H1 (cell line): ENCODE results near the gene APP. TPM values are rescaled to one million over a fixed set of nuclear protein-coding genes. Genes with fewer than 3 reads are reported as not detected.

Source experiments
- CTCF ChIA-PET: fragments of 300-600 bp; sonication (Branson Sonifier 250); formaldehyde crosslinking; loops from one replicate; lab custom pipeline; 2021; ENCODE audit not compliant: partially characterized antibody; lab: Charles Lee
- POLR2A ChIA-PET: fragments of 300-600 bp; sonication (Branson Sonifier 250); formaldehyde crosslinking; loops from one replicate; lab custom pipeline; 2021; ENCODE audit warnings: inconsistent platforms; ENCODE audit not compliant: partially characterized antibody; lab: Charles Lee
- DNase-seq, 2 experiments: peaks; one replicate each; pipeline versions ENCODE4 v3.0.0 to v3.0.0-alpha.2; 2010 to 2022; ENCODE audit warnings: low spot score in 2 of 2, low read depth in 1 of 2, mixed read lengths in 1 of 2
- FAIRE-seq: peaks from 2 replicates; lab custom pipeline; 2011; peaks lifted over from hg19 to GRCh38; lab: Jason Lieb, UNC
- H2AFZ ChIP-seq: 2 replicates; pipeline ENCODE4 v1.8.1; 2012; ENCODE audit warnings: low read length, inconsistent platforms
- H2AK5ac ChIP-seq: 2 replicates; pipeline ENCODE4 v1.6.1; 2013; ENCODE audit warnings: low read depth, low read length
- H2BK120ac ChIP-seq: replicated peaks from 2 replicates; pipeline ENCODE3; 2013; ENCODE audit warnings: low read depth, low read length, inconsistent platforms
- H2BK12ac ChIP-seq: 2 replicates; pipeline ENCODE4 v1.6.1; 2013; ENCODE audit warnings: low read depth, low read length
- H2BK15ac ChIP-seq: 2 replicates; pipeline ENCODE4 v1.6.1; 2013; ENCODE audit warnings: low read length
- H2BK20ac ChIP-seq: 2 replicates; pipeline ENCODE4 v1.6.1; 2013; ENCODE audit warnings: low read length
- H2BK5ac ChIP-seq: 2 replicates; pipeline ENCODE4 v1.6.1; 2013; ENCODE audit warnings: low read depth, low read length
- H3K14ac ChIP-seq: 2 replicates; pipeline ENCODE4 v1.6.1; 2013; ENCODE audit warnings: inconsistent platforms; ENCODE audit not compliant: insufficient read length
- H3K18ac ChIP-seq: 2 replicates; pipeline ENCODE4 v1.6.1; 2013; ENCODE audit warnings: low read length; ENCODE audit errors: extremely low read depth
- H3K23ac ChIP-seq: 2 replicates; pipeline ENCODE4 v1.6.1; 2013; ENCODE audit warnings: inconsistent platforms; ENCODE audit not compliant: insufficient read length
- H3K23me2 ChIP-seq: 2 replicates; pipeline ENCODE4 v1.6.1; 2013; ENCODE audit warnings: low read depth, low read length
- H3K27ac ChIP-seq: 2 replicates; pipeline ENCODE4 v1.6.1; 2011; ENCODE audit warnings: low read depth, low read length, inconsistent platforms
- H3K27me3 ChIP-seq, 4 experiments: replicated peaks in 1 of 4; 1 replicate in 1 of 4; 2 replicates in 3 of 4; pipeline versions ENCODE4 v1.6.1 to v1.8.1; 2011 to 2013; ENCODE audit warnings: low read length in 3 of 4, mild to moderate bottlenecking in 3 of 4, inconsistent platforms in 2 of 4, mixed read lengths in 2 of 4, moderate library complexity in 1 of 4; ENCODE audit not compliant: control insufficient read depth in 3 of 4, insufficient read depth in 3 of 4; ENCODE audit errors: extremely low read depth in 1 of 4
- H3K36me3 ChIP-seq, 4 experiments: 2 replicates each; pipeline versions ENCODE4 v1.6.1 to v1.8.1; 2011 to 2013; ENCODE audit warnings: mild to moderate bottlenecking in 4 of 4, low read length in 3 of 4, moderate library complexity in 2 of 4, control low read depth in 1 of 4, inconsistent platforms in 1 of 4; ENCODE audit not compliant: insufficient read depth in 4 of 4, control insufficient read depth in 2 of 4
- H3K4ac ChIP-seq: replicated peaks from 2 replicates; pipeline ENCODE3; 2013; ENCODE audit warnings: low read length, low read depth, mixed read lengths, inconsistent platforms; ENCODE audit not compliant: insufficient read length
- H3K4me1 ChIP-seq, 4 experiments: replicated peaks in 1 of 4; 1 replicate in 1 of 4; 2 replicates in 3 of 4; pipeline versions ENCODE4 v1.6.1 to v1.8.1; 2011 to 2013; ENCODE audit warnings: low read length in 3 of 4, inconsistent platforms in 2 of 4, mixed read lengths in 1 of 4; ENCODE audit not compliant: insufficient read depth in 4 of 4, control insufficient read depth in 3 of 4
- H3K4me2 ChIP-seq, 2 experiments: 2 replicates each; pipeline versions ENCODE4 v1.6.1 to v1.8.1; 2011 to 2013; ENCODE audit warnings: low read depth in 2 of 2, low read length in 2 of 2, control low read depth in 1 of 2, inconsistent platforms in 1 of 2, mild to moderate bottlenecking in 1 of 2; ENCODE audit not compliant: insufficient read depth in 1 of 2
- H3K4me3 ChIP-seq, 4 experiments: fragments of 200-600, 300-600 bp in 1 of 4; sonication (generic), shearing (Covaris generic), sonication (Bioruptor Twin) in 1 of 4; 2 replicates each; pipeline versions ENCODE4 v1.5.1 to v1.8.1; 2011 to 2016; ENCODE audit warnings: low read length in 4 of 4, low read depth in 3 of 4, control low read depth in 2 of 4, inconsistent platforms in 2 of 4, mild to moderate bottlenecking in 2 of 4, mixed read lengths in 1 of 4, moderate library complexity in 1 of 4; ENCODE audit not compliant: insufficient read depth in 2 of 4; ENCODE audit errors: extremely low read depth in 1 of 4
- H3K56ac ChIP-seq: replicated peaks from 2 replicates; pipeline ENCODE3; 2013; ENCODE audit warnings: low read depth, mild to moderate bottlenecking, mixed read lengths, low read length, inconsistent platforms; ENCODE audit not compliant: insufficient read length
- H3K79me1 ChIP-seq: 2 replicates; pipeline ENCODE4 v1.6.1; 2013; ENCODE audit warnings: low read depth, low read length, control low read depth
- H3K79me2 ChIP-seq, 2 experiments: 2 replicates each; pipeline versions ENCODE4 v1.6.1 to v1.8.1; 2012 to 2013; ENCODE audit warnings: low read length in 2 of 2, mild to moderate bottlenecking in 2 of 2, inconsistent platforms in 1 of 2; ENCODE audit not compliant: insufficient read depth in 2 of 2, control insufficient read depth in 1 of 2
- H3K9ac ChIP-seq, 4 experiments: replicated peaks in 1 of 4; 1 replicate in 1 of 4; 2 replicates in 3 of 4; pipeline versions ENCODE4 v1.6.1 to v1.8.1; 2011 to 2013; ENCODE audit warnings: low read depth in 3 of 4, low read length in 3 of 4, control low read depth in 2 of 4, mild to moderate bottlenecking in 2 of 4, moderate library complexity in 2 of 4, inconsistent platforms in 1 of 4; ENCODE audit errors: extremely low read depth in 1 of 4
- H3K9me3 ChIP-seq, 2 experiments: 2 replicates each; pipeline versions ENCODE4 v1.6.1 to v1.8.1; 2012 to 2013; ENCODE audit warnings: mild to moderate bottlenecking in 2 of 2, moderate library complexity in 2 of 2, control low read depth in 1 of 2, inconsistent platforms in 1 of 2, low read depth in 1 of 2, low read length in 1 of 2, mixed read lengths in 1 of 2; ENCODE audit not compliant: insufficient read depth in 2 of 2
- H4K20me1 ChIP-seq, 2 experiments: replicated peaks in 1 of 2; 2 replicates each; pipeline versions ENCODE3 to v1.8.1; 2011 to 2013; ENCODE audit warnings: inconsistent platforms in 2 of 2, low read length in 2 of 2, mild to moderate bottlenecking in 1 of 2; ENCODE audit not compliant: insufficient read depth in 2 of 2, control insufficient read depth in 1 of 2
- H4K5ac ChIP-seq: 2 replicates; pipeline ENCODE4 v1.6.1; 2013; ENCODE audit warnings: low read length, low read depth, mixed read lengths, inconsistent platforms; ENCODE audit not compliant: insufficient read length
- H4K8ac ChIP-seq: 2 replicates; pipeline ENCODE4 v1.8.0; 2013; ENCODE audit warnings: mild to moderate bottlenecking, moderate library complexity, low read length, inconsistent platforms; ENCODE audit not compliant: insufficient read depth; ENCODE audit errors: extremely low read depth
- H4K91ac ChIP-seq: replicated peaks from 2 replicates; pipeline ENCODE3; 2013; ENCODE audit warnings: low read length, mixed read lengths, inconsistent platforms; ENCODE audit not compliant: insufficient read length
- CEBPB ChIP-seq: IDR thresholded peaks from 2 replicates; pipeline ENCODE4 v1.6.1; 2012; ENCODE audit warnings: low read depth, low read length
- CHD1 ChIP-seq: IDR thresholded peaks from 2 replicates; pipeline ENCODE4 v1.6.1; 2012; ENCODE audit warnings: low read depth, low read length, improper control_type of control experiment
- CREB1 ChIP-seq: IDR thresholded peaks from 2 replicates; pipeline ENCODE4 v1.6.1; 2012; ENCODE audit warnings: inconsistent platforms
- CTBP2 ChIP-seq: IDR thresholded peaks from 2 replicates; pipeline ENCODE4 v1.7.0; 2011; ENCODE audit warnings: borderline replicate concordance, mild to moderate bottlenecking, moderate library complexity, mixed read lengths, low read length; ENCODE audit not compliant: insufficient read depth, insufficient read length
- E2F6 ChIP-seq: IDR thresholded peaks from 2 replicates; pipeline ENCODE4 v1.6.1; 2012; ENCODE audit warnings: inconsistent platforms
- EZH2 ChIP-seq: fragments of 200-600 bp; sonication (generic); IDR thresholded peaks from 2 replicates; pipeline ENCODE4 v1.7.1; 2012; ENCODE audit warnings: low read depth, mild to moderate bottlenecking, moderate library complexity, low read length, inconsistent platforms; ENCODE audit not compliant: severe bottlenecking
- MAFK ChIP-seq: IDR thresholded peaks from 2 replicates; pipeline ENCODE4 v1.6.1; 2012; ENCODE audit warnings: low read depth, mild to moderate bottlenecking, improper control_type of control experiment, low read length
- NANOG ChIP-seq: IDR thresholded peaks from 2 replicates; pipeline ENCODE4 v1.6.1; 2011; ENCODE audit warnings: low read length, low read depth, mild to moderate bottlenecking, inconsistent platforms; ENCODE audit not compliant: insufficient read depth, poor library complexity, severe bottlenecking
- POLR2AphosphoS5 ChIP-seq: IDR thresholded peaks from 2 replicates; pipeline ENCODE4 v1.6.1; 2011; ENCODE audit warnings: low read depth, low read length
- SP1 ChIP-seq: IDR thresholded peaks from 2 replicates; pipeline ENCODE4 v1.6.1; 2011; ENCODE audit warnings: low read depth, low read length
- SUZ12 ChIP-seq: fragments of 200-600 bp; sonication (generic); IDR thresholded peaks from 2 replicates; pipeline ENCODE4 v1.6.1; 2012; ENCODE audit warnings: mild to moderate bottlenecking, inconsistent platforms, low read length, moderate library complexity, mixed read lengths
- TAF1 ChIP-seq: IDR thresholded peaks from 2 replicates; pipeline ENCODE4 v1.6.1; 2011; ENCODE audit warnings: mild to moderate bottlenecking, low read depth, low read length
- TBP ChIP-seq: IDR thresholded peaks from 2 replicates; pipeline ENCODE4 v1.6.1; 2011; ENCODE audit warnings: low read depth, low read length, improper control_type of control experiment
- WGBS, 2 experiments: shearing (Covaris generic) in 1 of 2; methylation state at CpG; one replicate each; pipeline versions ENCODE4 v1.1.6 to v1.1.7; 2013 to 2015; ENCODE audit warnings: low lambda C conversion rate in 2 of 2, mixed read lengths in 2 of 2, inconsistent platforms in 1 of 2, low coverage in 1 of 2, missing lambda C conversion rate in 1 of 2; ENCODE audit not compliant: insufficient replicate concordance in 2 of 2, insufficient coverage in 1 of 2, insufficient read length in 1 of 2; ENCODE audit errors: extremely low coverage in 1 of 2, missing lambda C conversion rate in 1 of 2; 5-methylcytosine and 5-hydroxymethylcytosine counted together
- polyA plus RNA-seq, 7 experiments: library from polyadenylated mRNA; depleted of rRNA in 3 of 7; stranded (reverse) in 5 of 7; unstranded in 2 of 7; fragments of >200 nt in 5 of 7; fragments of 200-250 nt in 2 of 7; gene quantifications; 1 replicate in 5 of 7; 2 replicates in 1 of 7; 4 replicates in 1 of 7; pipeline versions ENCODE4 v1.2.1 to v1.2.3, GENCODE V29; 2011 to 2013; ENCODE audit warnings: missing spikeins in 2 of 7, mixed read lengths in 2 of 7
- total RNA-seq: library from RNA; stranded (reverse); fragmentation: NEBNext Ultra II Directional; extraction: Animal tissue kit (Norgen Biotek cat#: 25700); gene quantifications from 2 replicates; pipeline ENCODE4 v1.2.1, GENCODE V29; 2021

APP gene
- total and polyA plus RNA-seq, 2 of the 8 experiments (the other 6 are each of a cell fraction or from before 2014, with no cell fraction given): 375 to 551 TPM

GRCh38 chr21:26047279-26047967 lies 123.1 kb downstream of the APP start:
- Histone ChIP-seq H3K9ac (no peak overlapping the region), H3K79me1 (peaks cover 7% of the 10 kb centered on the region), H3K27me3 (no peaks in the 10 kb centered on the region), H2AFZ (no peak overlapping the region), H3K4ac (no peak overlapping the region), H2BK12ac (no peak overlapping the region), H3K36me3 (peaks cover 2 to 53% (median 23%) of the 10 kb centered on the region in 4 experiments; a peak in 6 of 8 replicates), H3K9me3 (no peaks in the 10 kb centered on the region), H3K18ac (no peak overlapping the region), H2BK5ac (no peak overlapping the region), H3K23me2 (no peaks in the 10 kb centered on the region), H2AK5ac (no peak overlapping the region), H3K4me2 (no peak overlapping the region), H3K79me2 (peaks cover 0 to 38% of the 10 kb centered on the region in 2 experiments; a peak in 2 of 4 replicates), H4K5ac (no peak overlapping the region), H3K56ac (no peak overlapping the region), H3K4me1 (peaks cover 0 to 3% (median under 1%) of the 10 kb centered on the region in 4 experiments; a peak in 2 of 7 replicates), H4K8ac (no peak overlapping the region), H2BK20ac (no peak overlapping the region), H2BK120ac (no peak overlapping the region), H4K91ac (no peak overlapping the region), H3K4me3 (no peak overlapping the region), H3K23ac (no peak overlapping the region), H4K20me1 (peaks cover 0 to 5% of the 10 kb centered on the region in 2 experiments), H2BK15ac (no peak overlapping the region), H3K14ac (no peak overlapping the region), H3K27ac (no peak overlapping the region)
- no peak for DNase-seq
- ChIA-PET CTCF (no interaction called here), POLR2A (interaction anchor here (1.1 kb wide), 1 partner anchor 16 kb away, joined by 4 read pairs; no protein-coding TSS in a partner anchor)
- FAIRE-seq: no peak
- 88% methylated on average over 7 of the region's 7 CpGs; no CpG with 5 or more reads in 1 of the 2 experiments for WGBS, 2 experiments
- TF ChIP-seq POLR2AphosphoS5 (no peak), CEBPB (no peak), SUZ12 (no peak), CREB1 (no peak), E2F6 (no peak), EZH2 (no peak), MAFK (no peak), CHD1 (no peak), TAF1 (no peak), SP1 (no peak), CTBP2 (no peak), TBP (no peak), NANOG (no peak)
